IMR-90 (cell line): ENCODE results near the gene CDC37L1. TPM values are rescaled to one million over a fixed set of nuclear protein-coding genes. Genes with fewer than 3 reads are reported as not detected.

ENCODE experiments used
- ATAC-seq: fragments of 200-7000 bp; cut with Tn5 transposase; 2 replicates; pipeline ENCODE4 v1.9.1; 2020; ENCODE audit warnings: low read depth, mild to moderate bottlenecking, moderate library complexity
- BruUV-seq: library from RNA; stranded (reverse); fragments of 400-500 nt; replicated peaks from 2 replicates; lab custom pipeline; 2021; lab: Mats Ljungman, UMichigan
- CTCF ChIA-PET: fragments of 300-600 bp; formaldehyde crosslinking; extraction: SDS; loops from one replicate; lab custom pipeline; 2021; ENCODE audit warnings: antibody characterized with exemption; lab: Yijun Ruan, JAX
- POLR2A ChIA-PET: fragments of 300-600 bp; sonication (Branson Sonifier 250); formaldehyde crosslinking; loops from one replicate; lab custom pipeline; 2022; ENCODE audit warnings: antibody characterized with exemption; ENCODE audit not compliant: unreplicated experiment; lab: Charles Lee
- DNase-seq: peaks from one replicate; pipeline ENCODE4 v3.0.0; 2013
- H2AFZ ChIP-seq: replicated peaks from 2 replicates; pipeline ENCODE3; 2013; ENCODE audit warnings: low read length, mild to moderate bottlenecking; ENCODE audit not compliant: poor library complexity
- H2AK5ac ChIP-seq: 2 replicates; pipeline ENCODE4 v1.6.1; 2013; ENCODE audit warnings: low read depth, low read length, inconsistent platforms
- H2AK9ac ChIP-seq: replicated peaks from 2 replicates; pipeline ENCODE3; 2013; ENCODE audit warnings: mild to moderate bottlenecking, low read depth, low read length, moderate library complexity; ENCODE audit not compliant: poor library complexity
- H2BK120ac ChIP-seq: 2 replicates; pipeline ENCODE4 v1.6.1; 2013; ENCODE audit warnings: low read depth, low read length, inconsistent platforms
- H2BK15ac ChIP-seq: 3 replicates; pipeline ENCODE4 v1.6.1; 2013; ENCODE audit warnings: low read depth, low read length, inconsistent platforms
- H2BK20ac ChIP-seq: 2 replicates; pipeline ENCODE4 v1.6.1; 2013; ENCODE audit warnings: low read depth, mild to moderate bottlenecking, inconsistent platforms, low read length, moderate library complexity
- H2BK5ac ChIP-seq: 2 replicates; pipeline ENCODE4 v1.6.1; 2013; ENCODE audit warnings: mild to moderate bottlenecking, low read depth, low read length, inconsistent platforms; ENCODE audit not compliant: poor library complexity, severe bottlenecking
- H3K14ac ChIP-seq: replicated peaks from 2 replicates; pipeline ENCODE4 v1.6.1; 2013; ENCODE audit warnings: low read depth, low read length, inconsistent platforms
- H3K18ac ChIP-seq: 2 replicates; pipeline ENCODE4 v1.6.1; 2013; ENCODE audit warnings: low read depth, low read length, control low read depth
- H3K23ac ChIP-seq: 2 replicates; pipeline ENCODE4 v1.6.1; 2013; ENCODE audit warnings: low read depth, low read length, inconsistent platforms
- H3K27ac ChIP-seq: 2 replicates; pipeline ENCODE4 v1.5.1; 2013; ENCODE audit warnings: mild to moderate bottlenecking, control low read depth, low read length; ENCODE audit not compliant: insufficient read depth
- H3K27me3 ChIP-seq: 2 replicates; pipeline ENCODE4 v1.6.1; 2013; ENCODE audit warnings: low read length; ENCODE audit not compliant: control insufficient read depth, insufficient read depth
- H3K36me3 ChIP-seq: 2 replicates; pipeline ENCODE4 v1.6.1; 2013; ENCODE audit warnings: low read length, mixed read lengths; ENCODE audit not compliant: control insufficient read depth, insufficient read depth
- H3K4ac ChIP-seq: 2 replicates; pipeline ENCODE4 v1.6.1; 2013; ENCODE audit warnings: low read depth, low read length, inconsistent platforms
- H3K4me1 ChIP-seq: 2 replicates; pipeline ENCODE4 v1.6.1; 2013; ENCODE audit warnings: low read length, mixed read lengths; ENCODE audit not compliant: control insufficient read depth, insufficient read depth
- H3K4me2 ChIP-seq: 2 replicates; pipeline ENCODE4 v1.6.1; 2013; ENCODE audit warnings: low read depth, mild to moderate bottlenecking, control low read depth, low read length, moderate library complexity
- H3K4me3 ChIP-seq: 2 replicates; pipeline ENCODE4 v1.5.1; 2013; ENCODE audit warnings: low read depth, mild to moderate bottlenecking, control low read depth, low read length, moderate library complexity; ENCODE audit not compliant: insufficient read depth
- H3K56ac ChIP-seq: 2 replicates; pipeline ENCODE4 v1.6.1; 2013; ENCODE audit warnings: low read length, inconsistent platforms; ENCODE audit not compliant: insufficient read depth; ENCODE audit errors: extremely low read depth
- H3K79me1 ChIP-seq, 2 experiments: 2 replicates each; pipeline ENCODE4 v1.6.1; 2013; ENCODE audit warnings: low read length in 2 of 2, inconsistent platforms in 1 of 2, low read depth in 1 of 2
- H3K9ac ChIP-seq: 2 replicates; pipeline ENCODE4 v1.6.1; 2013; ENCODE audit warnings: low read depth, low read length, control low read depth
- H3K9me1 ChIP-seq: 2 replicates; pipeline ENCODE4 v1.6.1; 2013; ENCODE audit warnings: low read length, inconsistent platforms; ENCODE audit not compliant: insufficient read depth
- H3K9me3 ChIP-seq: 2 replicates; pipeline ENCODE4 v1.6.1; 2013; ENCODE audit warnings: low read length; ENCODE audit not compliant: control insufficient read depth, insufficient read depth
- H4K20me1 ChIP-seq: 2 replicates; pipeline ENCODE4 v1.6.1; 2013; ENCODE audit warnings: low read length, inconsistent platforms; ENCODE audit not compliant: insufficient read depth
- H4K5ac ChIP-seq: 2 replicates; pipeline ENCODE4 v1.6.1; 2013; ENCODE audit warnings: mild to moderate bottlenecking, low read depth, low read length, control low read depth
- H4K8ac ChIP-seq, 2 experiments: 2 replicates each; pipeline ENCODE4 v1.6.1; 2013; ENCODE audit warnings: low read depth in 2 of 2, low read length in 2 of 2, control low read depth in 1 of 2, inconsistent platforms in 1 of 2
- H4K91ac ChIP-seq: 2 replicates; pipeline ENCODE4 v1.6.1; 2013; ENCODE audit warnings: low read depth, low read length, inconsistent platforms; ENCODE audit not compliant: insufficient read depth
- BHLHE40 ChIP-seq: fragments of 150-350 bp; IDR thresholded peaks from 2 replicates; pipeline ENCODE4 v1.6.1; 2016; ENCODE audit warnings: mild to moderate bottlenecking, low read depth, low read length
- CEBPB ChIP-seq: IDR thresholded peaks from 2 replicates; pipeline ENCODE4 v1.6.1; 2012; ENCODE audit warnings: low read depth, low read length, improper control_type of control experiment
- CHD1 ChIP-seq: IDR thresholded peaks from 2 replicates; pipeline ENCODE4 v1.6.1; 2012; ENCODE audit warnings: low read depth, low read length, improper control_type of control experiment
- ELK1 ChIP-seq: fragments of 150-350 bp; IDR thresholded peaks from 2 replicates; pipeline ENCODE4 v1.6.1; 2016; ENCODE audit warnings: low read depth, mild to moderate bottlenecking, low read length, moderate library complexity, borderline replicate concordance
- MAFK ChIP-seq: IDR thresholded peaks from 2 replicates; pipeline ENCODE4 v1.6.1; 2012; ENCODE audit warnings: low read depth, low read length, improper control_type of control experiment
- MAZ ChIP-seq: IDR thresholded peaks from 2 replicates; pipeline ENCODE4 v1.6.1; 2012; ENCODE audit warnings: low read depth, mild to moderate bottlenecking, low read length, improper control_type of control experiment, moderate library complexity, borderline replicate concordance
- MXI1 ChIP-seq: IDR thresholded peaks from 2 replicates; pipeline ENCODE4 v1.6.1; 2012; ENCODE audit warnings: low read depth, mild to moderate bottlenecking, low read length, moderate library complexity, borderline replicate concordance
- NFE2L2 ChIP-seq: fragments of 150-350 bp; IDR thresholded peaks from 2 replicates; pipeline ENCODE4 v1.6.1; 2016; ENCODE audit warnings: low read depth, mild to moderate bottlenecking, low read length
- POLR2A ChIP-seq: IDR thresholded peaks from 2 replicates; pipeline ENCODE4 v1.6.1; 2012; ENCODE audit warnings: mild to moderate bottlenecking, low read depth, low read length
- RAD21 ChIP-seq: IDR thresholded peaks from 2 replicates; pipeline ENCODE4 v1.6.1; 2012; ENCODE audit warnings: low read length, improper control_type of control experiment
- RCOR1 ChIP-seq: IDR thresholded peaks from 2 replicates; pipeline ENCODE4 v1.6.1; 2012; ENCODE audit warnings: mild to moderate bottlenecking, low read length, improper control_type of control experiment; ENCODE audit not compliant: insufficient replicate concordance
- RFX5 ChIP-seq: IDR thresholded peaks from 2 replicates; pipeline ENCODE4 v1.8.0; 2012; ENCODE audit warnings: low read depth, mild to moderate bottlenecking, low read length, moderate library complexity
- SMC3 ChIP-seq: fragments of 150-350 bp; IDR thresholded peaks from 2 replicates; pipeline ENCODE4 v1.6.1; 2016; ENCODE audit warnings: low read depth, mild to moderate bottlenecking, antibody characterized with exemption, low read length, moderate library complexity
- WGBS, 2 experiments: methylation state at CpG; one replicate each; pipeline versions ENCODE4 v1.1.5 to v1.1.7; 2013; ENCODE audit warnings: missing lambda C conversion rate in 2 of 2; ENCODE audit not compliant: insufficient read length in 1 of 2; ENCODE audit errors: extremely low coverage in 2 of 2; 5-methylcytosine and 5-hydroxymethylcytosine counted together
- dilution Hi-C: fragments of 300-500 bp; cut with HindIII; formaldehyde crosslinking; loops from one replicate; pipeline ENCODE4 v1.14.3; 2018; ENCODE audit warnings: low sequenced_read_pairs; ENCODE audit not compliant: unreplicated experiment
- in situ Hi-C: fragments of 300-500 bp; cut with MboI; formaldehyde crosslinking; loops from 3 replicates; pipeline ENCODE4 v1.14.3; 2019; ENCODE audit warnings: low sequenced_read_pairs, inconsistent platforms, mixed read lengths
- intact Hi-C: fragments of 100-400 bp; cut with micrococcal nuclease; formaldehyde crosslinking; loops from 2 replicates; pipeline ENCODE4 v1.10.0; 2022
- polyA plus RNA-seq, 3 experiments: library from polyadenylated mRNA; depleted of rRNA; stranded (reverse); fragments of >200 nt; gene quantifications; 2 replicates each; pipeline ENCODE4 v1.2.3, GENCODE V29; 2012; ENCODE audit warnings: low replicate concordance in 1 of 3
- total RNA-seq: library from RNA; depleted of rRNA; stranded (reverse); fragments of >200 nt; gene quantifications from 2 replicates; pipeline ENCODE4 v1.2.3, GENCODE V29; 2012
- TF ChIP-seq, protein P1 (sequence below): conservative IDR thresholded peaks from 2 replicates; pipeline ENCODE4 v1.5.1; 2012; ENCODE audit warnings: mild to moderate bottlenecking, low read depth, low read length, improper control_type of control experiment

CDC37L1 gene
- total and polyA plus RNA-seq, 2 of the 4 experiments (the other 2 are of a cell fraction), result 6.6 to 7.3 TPM

GRCh38 chr9:4666042-4666699 lies 13.2 kb upstream of the CDC37L1 start, which contains the start of gene SPATA6L:
SPATA6L (minus strand) TSS chr9:4666480; CDS start chr9:4666250, 230 bp downstream.
- Histone ChIP-seq H3K4ac (peak within 1 kb of the TSS; percentile 64), H3K23ac (peak within 1 kb of the TSS; percentile 50; the same call in 1 of the 2 replicates), H3K14ac (peak within 1 kb of the TSS; percentile 51; the same call in 1 of the 2 replicates), H4K91ac (peak within 1 kb of the TSS; percentile 29; the same call in 1 of the 2 replicates), H4K8ac (peak within 1 kb of the TSS; percentile 16 to 88), H3K9ac (peak within 1 kb of the TSS; percentile 50), H3K56ac (0 out of 2 replicates have a peak within 1 kb of the TSS, but pooled peaks have one; percentile 45), H3K4me3 (peak within 1 kb of the TSS; percentile 56), H3K79me1 (peaks cover 9 to 14% of the 10 kb centered on the region in 2 experiments; a peak in 3 of 4 replicates), H2BK15ac (peak within 1 kb of the TSS; percentile 15; the same call in 1 of the 3 replicates), H3K9me3 (no peaks in the 10 kb centered on the region), H2AFZ (peak within 1 kb of the TSS; percentile 80), H3K18ac (peak within 1 kb of the TSS; percentile 16), H3K4me2 (peak within 1 kb of the TSS; percentile 81), H4K5ac (peak within 1 kb of the TSS; percentile 4; the same call in 1 of the 2 replicates), H2BK120ac (peak within 1 kb of the TSS; percentile 46), H2AK5ac (peak within 1 kb of the TSS; percentile 29; the same call in 1 of the 2 replicates), H3K9me1 (peaks cover 8% of the 10 kb centered on the region), H3K27ac (peak within 1 kb of the TSS; percentile 31; the same call in 1 of the 2 replicates), H3K4me1 (peaks cover 9% of the 10 kb centered on the region), H2BK20ac (no peak within 1 kb of the TSS), H2BK5ac (no peak within 1 kb of the TSS), H3K36me3 (no peaks in the 10 kb centered on the region), H2AK9ac (peak within 1 kb of the TSS; percentile 22), H4K20me1 (no peaks in the 10 kb centered on the region), H3K27me3 (no peaks in the 10 kb centered on the region; the same call in 1 of the 2 replicates)
- 5% methylated on average over 11 of the region's 36 CpGs; no CpG with 5 or more reads in 1 of the 2 experiments for WGBS, 2 experiments
- in situ Hi-C loops (no loop called here), dilution Hi-C loops (no loop called here), intact Hi-C loops (loop anchor here (10.0 kb wide), 1 partner anchor 351 kb away; no protein-coding TSS in a partner anchor)
- CTCF ChIA-PET, result interaction anchor here (1.6 kb wide), 1 partner anchor 9 kb away, joined by 5 read pairs; no protein-coding TSS in a partner anchor
- peak; percentile 55 for ATAC-seq
- POLR2A ChIA-PET, result no interaction called here
- no TSS peak for BruUV-seq
- DNase-seq, result peak; percentile 45
- TF ChIP-seq MAFK, result no peak
- TF ChIP-seq, protein P1, sequence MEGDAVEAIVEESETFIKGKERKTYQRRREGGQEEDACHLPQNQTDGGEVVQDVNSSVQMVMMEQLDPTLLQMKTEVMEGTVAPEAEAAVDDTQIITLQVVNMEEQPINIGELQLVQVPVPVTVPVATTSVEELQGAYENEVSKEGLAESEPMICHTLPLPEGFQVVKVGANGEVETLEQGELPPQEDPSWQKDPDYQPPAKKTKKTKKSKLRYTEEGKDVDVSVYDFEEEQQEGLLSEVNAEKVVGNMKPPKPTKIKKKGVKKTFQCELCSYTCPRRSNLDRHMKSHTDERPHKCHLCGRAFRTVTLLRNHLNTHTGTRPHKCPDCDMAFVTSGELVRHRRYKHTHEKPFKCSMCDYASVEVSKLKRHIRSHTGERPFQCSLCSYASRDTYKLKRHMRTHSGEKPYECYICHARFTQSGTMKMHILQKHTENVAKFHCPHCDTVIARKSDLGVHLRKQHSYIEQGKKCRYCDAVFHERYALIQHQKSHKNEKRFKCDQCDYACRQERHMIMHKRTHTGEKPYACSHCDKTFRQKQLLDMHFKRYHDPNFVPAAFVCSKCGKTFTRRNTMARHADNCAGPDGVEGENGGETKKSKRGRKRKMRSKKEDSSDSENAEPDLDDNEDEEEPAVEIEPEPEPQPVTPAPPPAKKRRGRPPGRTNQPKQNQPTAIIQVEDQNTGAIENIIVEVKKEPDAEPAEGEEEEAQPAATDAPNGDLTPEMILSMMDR, result no peak
- TF ChIP-seq NFE2L2, result no peak
- TF ChIP-seq MAZ, result peak; percentile 13; the same call in 1 of the 2 replicates
- no peak for TF ChIP-seq SMC3
- TF ChIP-seq RAD21, result no peak
- no peak for TF ChIP-seq CEBPB
- TF ChIP-seq RCOR1, result no peak
- TF ChIP-seq ELK1, result no peak
- TF ChIP-seq BHLHE40, result no peak
- no peak for TF ChIP-seq POLR2A
- no peak for TF ChIP-seq CHD1
- TF ChIP-seq RFX5, result no peak
- TF ChIP-seq MXI1, result peak; percentile 53
